NOMO-1 treated with dmso at 0.1 percent for 144 hours (cell line): Measurements from ENCODE around the gene STAC.
"Not testable (repeated sequence)": the region's sequence is repeated elsewhere in the genome, so short reads cannot be mapped to it uniquely, and the experiment has no call there.

ENCODE experiments used
- DNase-seq: peaks from one replicate; lab custom pipeline; 2025; ENCODE audit not compliant: unreplicated experiment; lab: John Stamatoyannopoulos, UW

Gene STAC

DNA sequence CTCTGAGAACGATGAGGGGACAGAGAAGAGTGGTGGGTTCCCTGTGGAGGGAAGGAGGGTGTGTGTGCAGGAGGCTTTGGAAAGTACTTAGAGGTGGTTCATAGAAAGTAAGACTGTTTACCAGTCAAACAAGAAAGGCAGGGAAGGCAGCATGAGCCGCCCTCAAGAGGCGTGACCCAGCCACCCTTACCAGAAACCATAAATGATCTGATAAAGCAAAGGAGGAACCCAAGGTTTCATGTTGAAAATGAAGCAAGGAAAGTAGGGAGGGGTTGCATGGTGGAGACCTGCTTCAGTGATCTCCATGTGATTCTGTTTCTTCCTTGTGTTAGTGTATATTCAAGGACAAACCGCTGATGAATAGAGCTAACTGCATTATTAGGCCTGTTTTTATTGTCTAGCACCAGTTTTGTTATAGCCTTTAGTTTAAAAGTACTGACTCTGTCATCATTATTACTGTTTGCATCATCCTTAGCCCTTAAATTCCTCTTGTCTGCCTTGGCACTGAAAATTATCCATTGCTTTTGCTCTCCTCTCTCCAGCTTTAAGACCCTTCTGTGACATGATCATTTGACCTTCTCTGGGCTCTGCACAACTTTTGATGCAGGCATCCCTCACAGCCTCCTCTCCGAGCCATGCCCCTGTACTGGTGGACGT lies 96.1 kb downstream of the STAC start:
- DNase-seq: no peak

DNA sequence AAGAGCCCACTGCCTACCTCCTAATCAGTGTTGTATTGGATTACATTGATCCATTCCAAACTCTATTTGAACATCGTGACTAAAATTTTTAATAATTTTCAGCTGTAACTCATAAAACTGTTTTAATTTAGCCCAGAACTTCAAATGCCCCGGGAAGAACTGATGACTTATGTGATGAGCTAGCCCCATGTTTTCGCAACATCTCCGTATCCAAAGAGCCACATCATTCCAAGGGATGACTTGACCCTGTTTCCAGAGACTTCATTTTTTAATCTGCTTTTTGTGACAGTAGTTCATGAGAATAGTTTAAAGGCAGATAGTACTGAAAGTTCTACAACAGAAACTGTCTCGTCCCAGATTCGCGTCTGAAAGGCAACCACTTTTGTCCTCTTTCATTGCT lies 97.4 kb downstream of the STAC start:
- no peak for DNase-seq

DNA sequence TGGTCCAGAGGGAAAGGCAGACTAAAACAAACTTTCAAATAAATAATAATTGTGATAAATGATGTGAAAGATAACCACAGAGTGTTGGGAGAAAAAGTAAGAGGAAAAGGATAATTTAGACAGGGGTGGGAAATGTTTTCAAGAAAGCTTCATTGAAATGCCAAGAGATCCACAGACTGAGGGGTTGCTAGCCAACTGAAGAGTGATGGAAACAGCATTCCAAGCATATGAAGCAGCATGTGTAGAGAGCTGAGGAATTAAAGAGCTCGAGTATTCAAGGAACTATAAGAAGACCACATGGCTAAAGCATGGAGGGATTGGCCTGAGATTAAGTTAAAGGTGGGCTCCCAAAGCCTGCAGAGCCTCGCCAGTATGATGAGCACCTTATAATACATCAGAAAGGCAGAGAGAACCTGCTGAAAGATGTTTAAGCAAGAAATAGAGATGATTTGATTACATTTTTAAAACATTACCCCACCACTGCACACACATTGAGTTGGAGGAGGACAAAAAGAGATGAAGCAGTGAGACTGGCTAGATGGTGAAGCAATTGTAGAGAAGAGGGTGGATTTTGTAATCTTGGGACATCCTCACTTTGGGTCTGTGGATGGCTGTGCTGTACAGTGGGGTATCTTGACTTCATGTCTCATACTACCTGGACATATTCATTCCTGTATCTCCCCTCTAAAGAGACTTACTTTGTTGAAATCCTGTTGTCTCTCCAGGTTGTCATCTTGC lies 100.8 kb downstream of the STAC start:
- no peak for DNase-seq

DNA sequence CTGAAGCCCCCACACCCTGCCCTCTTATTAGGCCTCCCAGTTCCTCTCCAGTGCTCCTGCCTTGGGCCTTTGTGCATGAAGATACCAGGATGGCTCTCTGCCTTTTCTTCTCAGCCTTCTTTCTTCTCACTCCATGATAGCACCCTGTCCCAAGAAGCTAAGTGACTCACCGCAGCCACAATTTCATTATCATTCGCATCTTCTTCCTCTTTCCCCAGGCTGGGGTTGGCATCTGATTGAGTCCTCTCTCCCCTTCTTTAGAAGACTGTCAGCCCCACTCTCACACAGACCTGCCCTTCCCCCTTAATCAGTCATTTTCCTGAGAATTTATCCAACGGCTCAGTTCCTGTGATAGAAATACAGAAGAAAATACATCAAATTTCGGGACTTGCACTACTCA lies 102.0 kb downstream of the STAC start:
- peak; percentile 24 for DNase-seq

DNA sequence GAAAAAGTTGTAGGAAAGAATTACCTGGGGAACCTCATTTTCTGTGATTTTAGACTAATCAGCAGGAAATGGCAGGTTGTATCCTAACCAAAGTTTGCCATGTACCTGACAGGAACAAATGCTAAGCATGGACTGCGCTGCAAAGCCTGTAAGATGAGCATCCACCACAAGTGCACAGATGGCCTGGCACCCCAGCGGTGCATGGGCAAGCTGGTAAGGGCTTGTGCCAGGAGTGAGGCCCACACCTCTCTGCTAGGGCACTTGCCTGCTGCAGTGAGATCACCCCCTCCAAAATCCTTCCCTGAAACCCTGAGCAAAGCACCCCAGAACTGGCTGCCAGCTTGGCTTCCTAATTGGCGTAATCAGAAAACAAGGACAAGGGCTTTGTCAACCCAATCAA lies 102.6 kb downstream of the STAC start:
- no peak for DNase-seq

DNA sequence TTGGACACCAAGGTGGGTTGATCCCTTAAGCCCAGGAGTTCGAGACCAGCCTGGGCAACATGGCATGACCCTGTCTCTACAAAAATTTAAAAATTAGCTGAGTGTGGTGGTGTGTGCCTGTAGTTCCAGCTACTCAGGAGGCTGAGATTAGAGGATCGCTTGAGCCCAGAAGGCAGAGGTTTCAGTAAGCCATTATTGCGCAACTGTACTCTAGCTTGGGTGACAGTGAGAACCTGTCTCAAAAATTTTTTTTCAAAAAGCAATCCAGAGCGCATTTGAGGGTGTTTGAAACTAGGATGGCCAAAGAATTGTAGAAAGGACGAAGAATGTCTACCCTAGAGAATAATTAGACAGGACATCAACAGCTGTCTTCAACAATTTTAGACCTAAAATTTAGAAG lies 103.4 kb downstream of the STAC start:
- DNase-seq: no peak

DNA sequence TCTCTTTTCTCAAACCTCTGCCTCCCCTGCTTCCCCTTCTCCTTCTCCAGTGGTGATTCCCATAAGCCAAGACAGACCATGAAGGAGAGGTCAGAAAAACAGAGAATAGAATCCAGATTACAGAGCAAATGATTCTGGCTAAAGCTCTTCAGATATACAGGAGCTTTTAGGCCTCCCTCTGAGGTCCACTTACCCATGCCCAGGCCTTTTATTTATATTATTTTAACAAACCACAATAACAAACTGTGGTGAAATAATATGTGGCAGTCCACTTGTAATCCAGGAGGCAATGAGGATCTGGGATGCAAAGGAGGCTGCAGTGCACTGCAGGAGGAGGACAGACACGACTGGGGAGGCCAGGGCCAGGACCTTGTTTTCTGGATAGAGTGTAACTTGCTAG lies 104.1 kb downstream of the STAC start:
- DNase-seq: no peak

DNA sequence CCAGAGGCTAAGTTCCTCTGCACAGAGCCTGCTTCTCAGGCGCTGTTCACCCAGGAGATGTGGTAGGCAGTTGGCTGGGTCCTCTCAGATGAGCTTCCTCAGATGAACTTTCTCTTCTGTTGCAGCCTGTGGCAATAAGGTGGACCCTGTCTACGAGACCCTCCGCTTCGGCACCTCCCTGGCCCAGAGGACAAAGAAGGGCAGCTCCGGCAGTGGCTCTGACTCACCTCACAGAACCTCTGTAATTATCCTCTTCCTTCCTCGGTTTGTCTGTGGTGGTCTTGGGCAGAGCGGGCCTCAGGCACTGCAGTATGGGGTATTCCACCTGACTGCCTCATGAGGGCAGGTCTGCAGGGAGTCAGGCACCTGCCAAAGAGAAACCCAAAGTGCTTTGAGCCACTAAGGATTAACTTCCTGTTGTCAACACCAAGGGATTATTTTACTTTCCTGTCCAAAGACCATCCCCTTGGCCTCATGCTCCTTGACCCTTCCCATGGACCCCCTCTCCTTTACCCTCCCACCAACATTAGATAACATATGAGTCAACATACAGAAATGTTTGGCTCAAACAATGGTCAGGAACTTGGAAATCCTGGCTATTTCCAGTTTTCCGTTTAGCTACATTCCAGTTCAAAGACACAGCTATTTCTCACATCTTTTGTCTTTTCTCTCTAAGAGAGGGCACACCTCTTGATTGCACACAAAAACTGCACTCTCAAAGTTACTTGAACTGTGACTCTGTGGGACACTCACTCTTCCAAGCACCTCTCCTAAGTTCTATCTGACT lies 105.9 kb downstream of the STAC start:
- no peak for DNase-seq

DNA sequence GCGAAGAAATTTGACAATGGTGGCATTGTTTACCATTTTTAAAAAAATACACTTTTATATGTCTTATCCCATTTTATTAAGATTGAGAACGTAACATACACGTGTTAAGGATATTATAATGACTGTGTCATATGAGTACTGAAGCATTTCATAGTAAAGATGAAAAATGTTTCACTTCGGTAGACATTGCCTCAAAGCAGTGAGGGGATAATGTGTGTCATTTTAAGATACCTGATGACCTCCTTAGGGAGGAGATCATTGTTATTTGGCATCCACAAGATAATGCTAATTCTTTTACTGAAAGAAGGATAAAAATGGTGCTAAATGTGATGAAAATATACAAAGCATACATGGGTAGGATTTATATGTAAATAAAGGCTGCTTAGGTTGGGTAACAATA lies 107.3 kb downstream of the STAC start:
- DNase-seq: no peak

DNA sequence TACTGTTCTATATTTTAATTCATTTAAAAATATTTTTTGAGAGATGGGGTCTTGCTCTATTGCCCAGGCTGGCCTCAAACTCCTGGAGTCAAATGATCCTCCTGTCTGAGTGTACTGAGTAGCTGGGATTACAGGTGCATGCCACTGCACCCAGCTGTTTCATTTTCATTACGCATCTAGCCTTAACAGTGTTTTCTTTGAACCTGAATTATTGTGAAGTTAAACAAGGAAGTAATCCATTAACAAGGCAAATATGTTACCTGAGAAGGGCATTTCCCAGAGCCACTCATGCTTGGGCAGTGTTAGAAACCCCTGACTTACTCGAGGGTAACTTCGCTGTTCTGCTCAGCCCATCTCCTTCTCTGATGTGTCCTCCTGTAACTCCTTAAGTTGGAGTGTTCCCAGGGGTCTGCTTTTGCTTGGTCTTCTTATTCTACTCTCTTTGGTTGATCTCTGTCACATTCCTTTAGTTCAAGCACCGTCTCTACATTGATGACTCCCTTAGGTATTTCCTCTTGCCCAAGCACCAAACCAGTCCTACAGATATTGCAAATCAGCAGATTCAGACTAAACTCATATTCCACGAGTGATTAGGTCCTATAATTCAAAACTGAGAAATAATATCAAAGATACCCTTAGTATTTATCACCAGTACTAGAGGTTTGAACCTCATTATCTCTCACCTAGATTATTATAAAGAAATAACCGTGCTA lies 107.9 kb downstream of the STAC start:
- DNase-seq: no peak

DNA sequence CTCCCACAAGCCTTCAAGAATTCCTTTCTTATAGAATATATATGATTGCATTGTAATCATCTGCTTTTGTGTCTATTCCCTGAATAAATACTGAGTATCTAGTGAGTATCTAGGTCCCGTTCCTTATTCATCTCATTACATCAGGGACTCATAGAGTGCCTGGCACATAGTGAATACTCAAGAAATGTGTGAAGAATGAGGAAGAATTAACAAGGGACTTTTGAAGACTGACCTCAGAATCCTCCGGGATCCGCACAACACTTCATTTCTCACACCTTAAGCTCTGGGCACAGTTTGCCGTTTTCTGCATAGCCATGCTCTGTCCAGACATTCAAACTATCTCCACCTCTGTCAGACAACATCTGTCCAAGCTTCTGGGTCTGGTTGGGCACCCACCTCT lies 108.8 kb downstream of the STAC start:
- DNase-seq: no peak

DNA sequence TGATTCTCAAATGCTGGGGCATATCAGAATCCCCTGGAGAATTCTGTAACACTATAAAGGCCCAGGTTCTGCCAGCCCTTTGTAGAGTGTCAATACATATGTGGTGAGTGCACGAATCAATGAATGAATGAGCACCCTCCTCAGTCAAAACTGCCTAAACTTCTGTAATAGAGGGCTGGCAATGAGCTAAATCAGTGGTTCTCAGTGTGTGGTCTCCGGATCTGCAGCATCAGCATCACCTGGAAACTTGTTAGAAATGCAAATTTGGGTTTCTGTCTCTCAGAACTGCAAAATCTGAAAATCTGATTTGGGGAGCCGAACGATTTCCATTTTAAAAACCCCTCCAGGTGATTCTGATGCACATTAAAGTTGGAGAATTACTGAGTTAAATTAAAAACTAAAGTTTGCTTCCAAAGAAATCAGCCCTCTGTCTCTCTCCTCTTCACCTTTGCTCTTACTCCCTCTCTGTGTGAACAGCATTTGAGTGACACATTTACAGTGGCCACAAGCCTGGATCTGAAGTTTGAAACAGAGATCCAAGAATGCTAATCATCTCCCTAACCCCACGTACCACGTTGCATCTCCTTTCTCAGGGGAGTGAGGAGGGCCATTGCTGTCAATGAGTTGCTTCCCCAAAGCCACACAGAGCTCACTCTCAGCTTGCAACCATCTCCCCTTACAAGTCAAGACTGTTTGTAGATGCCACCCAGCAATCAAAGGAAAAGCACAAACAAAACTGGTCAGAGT lies 109.5 kb downstream of the STAC start:
- no peak for DNase-seq

DNA sequence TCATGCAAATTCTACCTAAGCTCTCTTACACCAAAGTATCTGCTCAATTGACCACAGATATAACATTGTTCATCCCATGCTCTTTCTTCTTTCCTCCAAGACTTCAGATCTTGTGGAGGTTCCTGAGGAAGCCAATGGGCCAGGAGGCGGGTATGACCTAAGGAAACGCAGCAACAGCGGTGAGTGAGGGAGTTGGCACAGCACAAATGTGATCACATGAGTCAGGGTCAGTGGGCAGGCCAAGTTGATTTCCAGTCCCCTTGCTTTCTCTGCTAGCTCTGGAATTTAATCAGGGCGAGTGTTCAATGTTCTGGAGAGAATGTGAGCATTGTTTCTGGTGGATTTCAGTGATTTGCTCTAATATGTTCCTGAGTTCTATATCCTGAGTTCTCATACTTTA lies 112.7 kb downstream of the STAC start:
- no peak for DNase-seq

DNA sequence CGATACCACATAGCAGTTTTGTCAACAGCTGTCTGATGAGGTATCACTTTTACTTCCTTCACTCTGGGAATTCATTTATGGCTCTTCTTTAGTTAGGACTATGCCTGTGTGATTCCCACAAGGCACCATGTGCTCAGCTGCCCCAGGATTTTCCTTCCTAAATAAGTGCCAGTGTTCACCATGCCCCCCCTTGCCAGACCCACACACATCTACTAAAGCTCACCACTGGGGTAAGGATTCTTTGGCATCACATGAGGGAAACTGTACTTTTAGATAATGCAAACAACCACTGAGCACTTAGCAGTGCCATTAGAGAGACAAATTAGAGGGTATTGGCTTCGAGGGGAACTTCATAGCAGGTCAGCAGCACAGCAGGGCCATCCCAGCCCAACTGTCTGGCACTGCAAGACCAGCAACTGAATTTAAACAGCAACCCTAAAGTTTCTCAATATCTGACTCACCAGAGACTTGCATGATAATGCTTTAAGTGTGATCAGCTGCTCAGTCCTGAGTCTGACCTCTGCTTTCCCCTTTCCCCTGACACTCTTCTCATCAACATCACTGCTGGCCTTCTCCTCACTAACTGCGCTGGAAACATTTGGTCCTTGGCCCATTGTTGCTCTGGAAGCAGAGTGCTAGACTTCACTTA lies 114.3 kb downstream of the STAC start:
- DNase-seq: peak; percentile 55

DNA sequence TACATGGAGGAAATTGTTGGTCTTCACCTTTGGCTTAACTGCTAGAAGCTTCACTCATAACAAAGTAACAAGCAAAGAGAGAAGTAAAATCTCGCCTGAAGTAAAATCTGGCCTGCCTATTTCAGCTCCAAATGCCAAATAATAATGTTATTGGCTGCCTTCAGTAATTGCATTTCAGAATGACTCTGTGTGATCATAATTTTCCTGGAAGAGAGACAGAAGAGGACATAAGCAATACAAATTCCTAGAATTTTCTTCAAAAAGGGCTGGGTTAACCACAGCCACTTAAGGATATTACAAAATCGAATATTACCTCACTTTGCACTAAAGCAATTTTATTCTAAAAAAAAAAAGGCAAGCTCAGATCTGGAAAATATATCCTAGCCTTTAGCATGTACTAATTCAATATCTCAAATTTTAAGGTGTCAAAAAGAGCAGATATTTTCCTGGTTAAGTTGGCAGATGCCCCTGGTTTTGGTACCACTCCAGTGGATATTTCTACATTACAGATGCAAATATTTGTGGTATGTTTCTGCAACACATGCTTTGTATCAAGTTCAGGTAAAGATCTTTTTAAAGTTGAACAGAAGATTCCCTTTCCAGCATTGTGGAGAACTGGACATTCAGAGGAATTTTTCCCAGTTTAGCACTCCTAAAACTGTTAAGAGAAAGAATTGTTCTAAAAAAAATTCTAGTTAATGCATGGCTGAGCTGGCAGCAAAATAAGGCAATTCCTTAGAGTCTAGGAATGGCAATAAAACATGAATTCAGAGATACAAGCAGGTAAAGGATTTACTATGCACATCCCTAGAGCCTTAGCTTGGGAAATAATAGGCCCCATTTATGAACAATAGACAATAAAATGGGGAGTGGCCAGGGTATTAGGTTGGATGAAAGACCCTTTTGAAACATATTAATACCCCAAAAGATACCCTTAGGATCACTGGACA lies 116.7 kb downstream of the STAC start:
- no peak for DNase-seq

DNA sequence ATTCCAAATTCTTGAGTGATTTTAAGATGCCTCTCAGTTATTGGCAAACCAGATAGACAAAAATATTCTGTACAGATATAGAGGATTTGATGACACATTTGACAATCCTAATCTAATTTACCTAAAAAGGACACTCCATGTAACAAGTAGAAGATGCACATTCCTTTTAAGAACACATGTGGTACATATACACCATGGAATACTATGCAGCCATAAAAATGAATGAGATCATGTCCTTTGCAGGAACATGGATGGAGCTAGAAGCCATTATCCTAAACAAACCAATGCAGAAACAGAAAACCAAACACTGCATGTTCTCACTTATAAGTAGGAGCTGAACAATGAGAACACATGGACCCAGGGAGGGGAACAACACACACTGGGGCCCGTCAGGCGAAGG lies 119.7 kb downstream of the STAC start:
- not testable (repeated sequence) for DNase-seq

DNA sequence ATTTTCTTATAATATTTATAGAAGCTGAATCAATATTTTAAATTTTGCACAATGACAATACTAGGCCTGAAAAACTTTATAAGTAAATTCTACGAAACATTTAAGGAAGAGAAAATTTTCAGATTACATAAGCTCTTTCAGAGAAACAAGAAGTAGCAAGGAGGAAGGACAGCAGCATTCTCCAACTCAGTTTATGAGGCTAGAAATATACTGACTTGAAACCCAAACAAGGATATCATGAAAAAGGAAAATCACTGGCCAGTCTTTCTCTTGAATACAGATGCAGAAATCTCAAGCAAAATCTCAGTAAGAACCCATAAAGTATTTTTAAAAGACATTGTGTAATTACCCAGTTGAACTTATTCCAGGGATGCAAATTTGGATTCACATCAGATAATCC lies 121.3 kb downstream of the STAC start:
- DNase-seq: peak; percentile 32

DNA sequence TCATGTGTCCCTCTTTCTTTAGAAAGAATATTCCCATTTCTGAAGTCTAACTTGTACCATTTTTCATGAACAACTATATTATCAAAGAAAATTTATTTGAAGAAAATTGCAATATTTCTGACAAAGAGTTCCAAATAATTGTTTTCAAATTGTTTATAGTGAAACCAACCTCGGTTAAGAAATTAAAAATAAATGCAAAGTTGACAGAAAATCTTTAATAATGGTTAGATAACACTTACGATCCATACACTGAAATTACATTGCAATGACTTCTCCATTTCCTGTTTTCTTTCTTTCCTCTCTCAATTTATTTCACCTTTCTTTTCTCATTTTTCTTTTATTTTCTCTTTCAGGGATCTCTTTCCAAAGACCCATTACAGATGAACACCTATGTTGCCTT lies 125.1 kb downstream of the STAC start:
- DNase-seq: no peak

DNA sequence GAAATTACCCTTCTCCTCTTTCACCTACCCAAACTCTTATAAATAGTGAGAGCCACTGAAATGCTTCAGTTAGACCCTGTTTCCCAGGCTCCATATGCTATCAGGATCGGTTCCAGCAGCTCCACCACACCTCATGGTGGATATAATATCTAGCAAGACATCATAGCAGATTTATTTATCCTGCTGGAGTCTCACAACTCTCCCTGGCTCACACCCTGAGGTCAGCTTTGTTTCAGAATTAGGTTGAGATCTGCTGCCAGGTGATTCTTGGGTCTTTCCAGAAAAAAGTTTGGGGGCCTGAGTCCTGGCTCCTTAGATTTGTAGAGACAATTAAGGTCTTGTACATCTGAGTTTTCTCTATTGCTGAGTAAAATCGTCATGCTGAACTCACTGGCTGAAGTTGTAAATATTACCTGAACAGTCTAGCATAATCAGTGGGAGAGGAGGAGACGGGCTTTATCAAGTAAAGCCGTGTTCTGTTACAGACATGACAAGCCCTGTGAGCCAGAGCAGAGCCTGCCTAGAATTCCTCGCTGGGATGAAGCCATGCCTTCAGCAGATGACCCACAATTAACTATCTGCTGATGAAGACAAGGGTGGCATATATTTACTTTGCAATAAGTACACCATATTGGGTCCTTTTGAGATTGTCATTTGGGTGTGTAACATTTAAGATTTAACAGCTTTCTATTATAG lies 131.6 kb downstream of the STAC start:
- no peak for DNase-seq
